ENCODE data around the gene MS4A15.

MS4A15 gene

DNA sequence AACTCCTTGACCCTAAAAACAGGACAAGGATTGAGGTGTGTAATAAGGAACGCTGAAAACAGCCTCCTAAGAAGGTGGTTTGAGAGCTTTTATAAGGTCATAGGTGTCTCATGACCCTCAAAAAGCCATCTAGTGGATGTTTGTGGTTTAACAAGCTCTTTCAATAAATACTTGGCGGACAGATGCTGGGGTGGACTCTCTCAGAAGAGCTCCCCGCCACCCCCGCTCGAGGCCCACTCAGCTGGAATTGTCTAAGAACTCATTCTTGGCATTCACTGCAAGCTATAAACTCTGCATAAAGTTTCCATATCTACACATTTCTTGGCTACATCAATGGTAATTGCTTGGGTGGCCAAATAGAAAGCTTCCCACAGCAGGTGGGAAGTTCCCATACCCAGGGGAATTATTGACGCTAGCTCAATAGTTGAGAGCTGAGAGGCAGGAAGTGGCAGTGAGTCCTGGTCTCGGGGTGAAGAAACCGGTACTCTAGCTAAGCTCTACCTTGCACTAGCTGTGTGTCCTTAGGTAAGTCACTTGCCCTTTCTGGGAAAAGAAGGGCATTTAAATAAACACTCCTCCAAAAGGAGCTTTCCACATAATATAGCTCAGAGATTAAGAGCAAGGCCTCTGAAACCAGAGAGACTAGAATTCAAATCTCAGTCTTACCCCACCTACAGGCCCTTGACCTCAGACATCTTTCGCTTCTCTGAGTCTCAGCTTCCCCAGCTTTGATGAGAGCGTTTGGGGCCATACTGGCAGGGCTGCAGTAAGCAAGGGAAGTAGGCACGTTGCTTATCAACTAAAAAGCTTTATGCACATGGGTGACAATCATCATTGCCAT lies 6.4 kb downstream of the MS4A15 start:
- no peak overlapping the region for H3K4me3 ChIP-seq (ENCODE audit: low read depth, low read length)
- DNase-seq (ENCODE audit: low read depth), result peak; percentile 17
- peak; percentile 35 for TF ChIP-seq CTCF (conservative IDR thresholded peaks at IDR 0.05; ENCODE audit: low read depth, low read length)

DNA sequence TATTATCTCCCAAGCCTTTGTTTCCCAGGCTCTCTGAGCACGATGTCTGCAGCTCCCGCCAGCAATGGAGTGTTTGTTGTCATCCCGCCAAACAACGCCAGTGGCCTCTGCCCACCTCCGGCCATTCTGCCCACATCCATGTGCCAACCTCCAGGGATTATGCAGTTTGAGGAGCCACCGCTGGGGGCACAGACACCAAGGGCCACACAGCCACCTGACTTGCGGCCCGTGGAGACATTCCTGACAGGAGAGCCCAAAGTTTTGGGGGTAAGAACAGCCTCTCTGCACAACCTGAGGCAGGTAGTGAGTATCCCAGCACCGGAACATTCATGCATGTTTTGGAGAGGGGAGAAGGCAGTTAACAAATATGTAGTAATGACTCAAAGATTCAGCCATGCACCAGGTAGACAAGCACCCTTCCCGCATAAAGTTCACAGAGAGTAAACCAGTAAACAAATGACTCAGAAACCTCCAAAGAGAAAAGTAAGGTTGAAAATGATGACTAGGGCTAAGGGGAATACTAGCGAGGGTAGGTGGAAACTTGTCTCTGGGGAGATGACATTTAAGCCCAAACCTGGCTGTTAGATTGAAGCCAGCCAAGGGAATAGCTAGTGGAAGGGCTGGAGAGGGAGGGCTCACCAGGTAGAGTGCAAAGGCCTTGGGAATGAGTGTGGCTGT lies 7.2 kb downstream of the MS4A15 start:
- H3K4me3 ChIP-seq (ENCODE audit: low read depth, low read length), result no peak overlapping the region
- no peak for DNase-seq (ENCODE audit: low read depth)
- no peak for TF ChIP-seq CTCF (conservative IDR thresholded peaks at IDR 0.05; ENCODE audit: low read depth, low read length)

GRCh38 chr11:60764879-60765278 lies 8.2 kb downstream of the MS4A15 start:
- peak; percentile 22 for DNase-seq (ENCODE audit: low read depth)

GRCh38 chr11:60765355-60765754 lies 8.7 kb downstream of the MS4A15 start:
- no peak for TF ChIP-seq CTCF (conservative IDR thresholded peaks at IDR 0.05; ENCODE audit: low read depth, low read length)
- DNase-seq (ENCODE audit: low read depth), result no peak
- no peak overlapping the region for H3K4me3 ChIP-seq (ENCODE audit: low read depth, low read length)

More at GRCh38 chr11:60764879-60765278, 8.2 kb downstream of the MS4A15 start:
- TF ChIP-seq CTCF (conservative IDR thresholded peaks at IDR 0.05; ENCODE audit: low read depth, low read length), result no peak
- no peak overlapping the region for H3K4me3 ChIP-seq (ENCODE audit: low read depth, low read length)

DNA sequence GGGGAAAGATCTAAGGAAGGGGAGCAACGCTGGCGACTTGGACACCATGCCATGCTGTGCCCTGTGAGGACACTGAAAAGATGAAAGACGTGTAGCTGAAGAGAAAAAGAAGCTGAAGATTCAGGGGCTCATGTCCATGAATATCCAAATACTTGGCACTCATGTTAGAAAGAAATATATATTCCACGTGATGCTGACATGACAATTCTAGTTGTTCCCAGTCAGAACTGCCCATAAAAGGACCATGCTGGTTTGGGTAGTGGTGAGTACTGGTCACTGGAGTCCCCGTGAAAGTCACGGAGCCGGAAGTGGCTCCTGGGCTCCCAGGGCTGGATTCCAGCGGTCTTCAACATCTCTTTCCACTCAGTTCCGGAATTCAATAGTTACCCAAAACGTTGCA lies 9.9 kb downstream of the MS4A15 start:
- H3K4me3 ChIP-seq (ENCODE audit: low read depth, low read length), result no peak overlapping the region
- TF ChIP-seq CTCF (conservative IDR thresholded peaks at IDR 0.05; ENCODE audit: low read depth, low read length), result no peak
- no peak for DNase-seq (ENCODE audit: low read depth)

DNA sequence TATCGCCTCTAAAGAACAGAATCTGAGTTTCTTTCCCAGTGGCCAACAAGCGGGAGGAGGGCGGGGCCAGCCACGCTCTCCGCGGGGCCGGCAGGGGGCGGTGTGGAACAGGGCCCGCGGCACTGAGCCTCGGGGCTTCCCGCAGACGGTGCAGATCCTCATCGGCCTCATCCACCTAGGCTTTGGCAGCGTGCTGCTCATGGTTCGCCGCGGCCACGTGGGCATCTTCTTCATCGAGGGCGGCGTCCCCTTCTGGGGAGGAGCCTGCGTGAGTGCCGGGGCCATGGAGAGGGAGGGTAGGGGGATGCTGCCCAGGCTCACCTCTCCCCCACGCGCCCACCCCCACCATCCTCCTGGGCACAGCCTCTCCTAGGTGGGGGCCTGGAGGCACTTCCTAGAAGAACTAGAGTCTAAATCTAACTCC lies 10.7 kb downstream of the MS4A15 start:
- TF ChIP-seq CTCF (conservative IDR thresholded peaks at IDR 0.05; ENCODE audit: low read depth, low read length), result peak; percentile 47
- no peak for DNase-seq (ENCODE audit: low read depth)
- H3K4me3 ChIP-seq (ENCODE audit: low read depth, low read length), result no peak overlapping the region

All from choroid plexus epithelial cell (primary cell).